ENCODE measurements around the gene UBAC2. TPM values are rescaled to one million over a fixed set of nuclear protein-coding genes. Genes with fewer than 3 reads are reported as not detected.

UBAC2 gene
- total RNA-seq, 1 experiment from 2014 or later, result 80.3 TPM

DNA sequence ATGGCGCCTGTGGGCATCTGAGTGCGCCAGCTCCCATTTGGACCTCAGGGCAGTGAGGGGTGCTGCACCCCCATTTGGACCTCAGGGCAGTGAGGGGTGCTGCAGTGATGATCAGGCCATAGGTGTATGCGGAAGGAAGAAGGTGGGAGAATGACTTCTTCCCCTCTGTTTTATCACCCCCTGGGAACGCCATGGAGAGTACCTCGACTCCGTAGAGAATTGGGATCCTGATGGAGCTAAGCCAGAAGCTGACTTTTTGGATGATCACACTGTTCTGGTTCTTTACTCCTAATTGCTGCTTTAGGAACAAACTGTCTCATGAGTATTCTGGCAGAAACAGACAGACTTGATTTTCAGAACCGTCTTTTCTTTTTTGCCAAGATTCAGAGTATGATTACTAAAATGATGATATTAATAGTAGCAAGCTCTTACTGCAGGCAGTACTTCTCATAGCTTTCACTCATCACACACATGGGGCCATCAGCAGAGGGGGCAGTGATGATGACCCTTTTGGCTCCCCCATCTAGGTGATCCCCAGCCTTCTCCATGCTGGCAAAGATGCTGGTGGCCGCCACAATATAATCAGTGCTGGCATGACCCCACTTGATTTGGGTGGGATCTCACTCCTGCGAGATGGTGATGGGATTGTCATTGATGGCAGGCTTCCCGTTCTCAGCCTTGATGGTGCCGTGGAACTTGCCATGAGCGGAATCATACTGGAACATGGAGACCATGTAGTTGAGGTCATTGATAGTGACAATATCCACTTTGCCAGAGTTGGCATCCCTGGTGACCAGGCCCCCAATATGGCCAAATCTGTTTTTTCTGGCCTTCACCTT lies 10.3 kb upstream of the UBAC2 start:
- no peaks in the 10 kb centered on the region for H3K9me2 ChIP-seq (ENCODE audit: insufficient read depth)
- H3K9me3 ChIP-seq (ENCODE audit: insufficient read depth, low read depth), result no peaks in the 10 kb centered on the region
- peaks cover 27% of the 10 kb centered on the region for H3F3A ChIP-seq (ENCODE audit: insufficient read depth, low read depth)
- BruUV-seq (replicated peaks), result no TSS peak
- no peak overlapping the region for H2AFZ ChIP-seq
- no peak overlapping the region for H3K4me2 ChIP-seq
- no peaks in the 10 kb centered on the region for H4K20me1 ChIP-seq (ENCODE audit: insufficient read depth)
- ChIA-PET CTCF (no interaction called here), POLR2A (ENCODE audit: unreplicated experiment) (no interaction called here)
- no peaks in the 10 kb centered on the region for H3K79me2 ChIP-seq (ENCODE audit: low read depth)
- H3K4me3 ChIP-seq, result no peak overlapping the region
- no peak for DNase-seq
- peaks cover 35% of the 10 kb centered on the region for H3K4me1 ChIP-seq (replicated peaks; ENCODE audit: insufficient read depth)
- H3K27ac ChIP-seq, result no peak overlapping the region
- TF ChIP-seq, protein P1, sequence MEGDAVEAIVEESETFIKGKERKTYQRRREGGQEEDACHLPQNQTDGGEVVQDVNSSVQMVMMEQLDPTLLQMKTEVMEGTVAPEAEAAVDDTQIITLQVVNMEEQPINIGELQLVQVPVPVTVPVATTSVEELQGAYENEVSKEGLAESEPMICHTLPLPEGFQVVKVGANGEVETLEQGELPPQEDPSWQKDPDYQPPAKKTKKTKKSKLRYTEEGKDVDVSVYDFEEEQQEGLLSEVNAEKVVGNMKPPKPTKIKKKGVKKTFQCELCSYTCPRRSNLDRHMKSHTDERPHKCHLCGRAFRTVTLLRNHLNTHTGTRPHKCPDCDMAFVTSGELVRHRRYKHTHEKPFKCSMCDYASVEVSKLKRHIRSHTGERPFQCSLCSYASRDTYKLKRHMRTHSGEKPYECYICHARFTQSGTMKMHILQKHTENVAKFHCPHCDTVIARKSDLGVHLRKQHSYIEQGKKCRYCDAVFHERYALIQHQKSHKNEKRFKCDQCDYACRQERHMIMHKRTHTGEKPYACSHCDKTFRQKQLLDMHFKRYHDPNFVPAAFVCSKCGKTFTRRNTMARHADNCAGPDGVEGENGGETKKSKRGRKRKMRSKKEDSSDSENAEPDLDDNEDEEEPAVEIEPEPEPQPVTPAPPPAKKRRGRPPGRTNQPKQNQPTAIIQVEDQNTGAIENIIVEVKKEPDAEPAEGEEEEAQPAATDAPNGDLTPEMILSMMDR (conservative IDR thresholded peaks at IDR 0.05), result no peak
- TF ChIP-seq EZH2 (IDR thresholded peaks at IDR 0.05; ENCODE audit: low read depth), result no peak
- intact Hi-C loops (cut with micrococcal nuclease; ENCODE audit: unreplicated experiment), result no loop called here
- H3K36me3 ChIP-seq (ENCODE audit: low read depth), result no peaks in the 10 kb centered on the region
- no peaks in the 10 kb centered on the region for H3K27me3 ChIP-seq (ENCODE audit: insufficient read depth, low read depth)

DNA sequence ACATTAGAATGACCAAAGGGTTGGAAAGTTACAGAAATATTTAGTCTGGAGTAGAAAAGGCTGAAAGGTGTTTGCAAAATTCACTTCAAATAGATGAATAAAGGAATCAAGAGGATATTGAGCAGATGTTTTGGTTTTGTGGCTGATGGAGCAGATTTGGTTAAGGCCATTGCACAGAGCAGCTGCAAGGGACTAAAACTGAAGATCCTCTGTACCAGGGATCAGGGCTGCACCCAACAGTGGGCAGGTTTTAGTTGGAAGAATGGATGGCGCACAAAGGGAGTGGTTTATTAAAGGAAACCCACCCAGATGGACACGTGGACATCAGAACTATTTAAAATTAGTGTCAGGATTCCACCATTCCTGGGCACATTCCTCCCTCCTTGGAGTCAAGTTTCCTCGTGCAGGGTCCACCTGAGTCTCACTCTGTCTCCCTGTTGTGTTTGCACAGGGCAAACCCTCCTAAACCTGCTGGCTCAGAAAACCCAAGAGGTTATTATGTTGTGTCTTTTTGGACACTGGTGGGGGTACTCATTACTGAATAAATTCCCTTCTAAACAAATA lies 9.2 kb upstream of the UBAC2 start:
- Histone ChIP-seq H4K20me1 (ENCODE audit: insufficient read depth) (no peaks in the 10 kb centered on the region), H3K9me2 (ENCODE audit: insufficient read depth) (no peaks in the 10 kb centered on the region), H3K4me2 (peak overlapping the region; percentile 51), H3K4me1 (replicated peaks; ENCODE audit: insufficient read depth) (peaks cover 45% of the 10 kb centered on the region), H3K27ac (peak overlapping the region; percentile 25), H3K79me2 (ENCODE audit: low read depth) (no peaks in the 10 kb centered on the region), H3K9me3 (ENCODE audit: insufficient read depth, low read depth) (no peaks in the 10 kb centered on the region), H3F3A (ENCODE audit: insufficient read depth, low read depth) (peaks cover 37% of the 10 kb centered on the region), H3K36me3 (ENCODE audit: low read depth) (no peaks in the 10 kb centered on the region), H3K4me3 (no peak overlapping the region), H3K27me3 (ENCODE audit: insufficient read depth, low read depth) (no peaks in the 10 kb centered on the region), H2AFZ (no peak overlapping the region)
- ChIA-PET POLR2A (ENCODE audit: unreplicated experiment) (no interaction called here), CTCF (no interaction called here)
- BruUV-seq (replicated peaks), result no TSS peak
- intact Hi-C loops (cut with micrococcal nuclease; ENCODE audit: unreplicated experiment), result no loop called here
- DNase-seq, result peak in 1 of 2 experiments; percentile 7
- TF ChIP-seq, protein P1 (conservative IDR thresholded peaks at IDR 0.05), result no peak
- TF ChIP-seq EZH2 (IDR thresholded peaks at IDR 0.05; ENCODE audit: low read depth), result no peak

DNA sequence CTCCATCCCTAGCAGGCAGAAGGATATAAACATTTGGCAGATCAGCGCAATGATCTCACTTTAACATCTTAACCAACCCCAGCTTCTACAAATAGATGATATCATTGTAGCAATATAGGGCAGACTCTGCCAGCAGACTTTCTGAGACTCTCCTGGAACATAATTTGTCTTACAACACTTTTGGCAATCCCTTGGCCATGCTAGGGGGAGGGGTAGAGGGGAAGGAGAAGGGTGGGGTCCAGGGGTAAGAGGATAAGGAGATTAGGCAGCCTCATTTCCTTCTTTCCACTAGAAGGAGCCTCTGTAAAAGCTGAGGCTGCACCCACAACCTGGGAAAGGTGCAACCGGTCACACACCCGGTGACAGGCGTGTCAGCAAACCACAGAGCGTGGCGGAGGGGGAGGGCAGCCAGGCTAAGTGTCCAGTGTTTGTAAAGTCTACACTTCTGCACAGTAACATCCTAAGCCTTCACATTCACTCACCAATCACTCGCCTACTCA lies 8.7 kb upstream of the UBAC2 start:
- ChIA-PET CTCF (no interaction called here), POLR2A (ENCODE audit: unreplicated experiment) (no interaction called here)
- Histone ChIP-seq H3K9me3 (ENCODE audit: insufficient read depth, low read depth) (no peaks in the 10 kb centered on the region), H3F3A (ENCODE audit: insufficient read depth, low read depth) (peaks cover 43% of the 10 kb centered on the region), H3K27ac (peak overlapping the region; percentile 25), H3K9me2 (ENCODE audit: insufficient read depth) (no peaks in the 10 kb centered on the region), H3K4me3 (no peak overlapping the region), H3K27me3 (ENCODE audit: insufficient read depth, low read depth) (no peaks in the 10 kb centered on the region), H3K36me3 (ENCODE audit: low read depth) (no peaks in the 10 kb centered on the region), H3K4me1 (replicated peaks; ENCODE audit: insufficient read depth) (peaks cover 51% of the 10 kb centered on the region), H3K79me2 (ENCODE audit: low read depth) (no peaks in the 10 kb centered on the region), H4K20me1 (ENCODE audit: insufficient read depth) (no peaks in the 10 kb centered on the region), H2AFZ (no peak overlapping the region), H3K4me2 (peak overlapping the region; percentile 51)
- peak; percentile 52 to 59 for DNase-seq
- no TSS peak for BruUV-seq (replicated peaks)
- intact Hi-C loops (cut with micrococcal nuclease; ENCODE audit: unreplicated experiment), result no loop called here
- TF ChIP-seq EZH2 (IDR thresholded peaks at IDR 0.05; ENCODE audit: low read depth), result no peak
- TF ChIP-seq, protein P1 (conservative IDR thresholded peaks at IDR 0.05), result no peak

Data from PC-9 (cell line).